IMR-90 (cell line): ENCODE measurements around the gene GRK5.

Experiments used
- CTCF ChIP-seq: conservative IDR thresholded peaks from 2 replicates; pipeline ENCODE4 v1.5.1; 2012; ENCODE audit warnings: mild to moderate bottlenecking, low read depth, low read length, improper control_type of control experiment
- MAFK ChIP-seq: IDR thresholded peaks from 2 replicates; pipeline ENCODE4 v1.6.1; 2012; ENCODE audit warnings: low read depth, low read length, improper control_type of control experiment
- POLR2A ChIP-seq: IDR thresholded peaks from 2 replicates; pipeline ENCODE4 v1.6.1; 2012; ENCODE audit warnings: mild to moderate bottlenecking, low read depth, low read length
- RAD21 ChIP-seq: IDR thresholded peaks from 2 replicates; pipeline ENCODE4 v1.6.1; 2012; ENCODE audit warnings: low read length, improper control_type of control experiment

- TF ChIP-seq MAFK (no peak), RAD21 (no peak), CTCF (no peak), POLR2A (no peak)
These were observed 16.2 kb upstream of the GRK5 start for GRCh38 chr10:119190954-119191785.
